ENCODE results near the gene FUZ. TPM values are rescaled to one million over a fixed set of nuclear protein-coding genes. Genes with fewer than 3 reads are reported as not detected.

FUZ gene
- total RNA-seq, 2 donors from 2014 or later: 8.9 to 24.1 TPM

GRCh38 chr19:49803529-49803856 is 9.6 kb downstream of the FUZ start:
- WGBS, 2 donors: 76 to 93% methylated on average over 5 to 6 of the region's 6 CpGs
- DNase-seq (no peak), ATAC-seq (no peak)
- intact Hi-C loops (cut with DNase I): no loop called here
- Histone ChIP-seq H3K36me3 (replicated peaks in 1 of 2; ENCODE audit: insufficient read depth in 1 of 2, low read depth in 2 of 2) (peaks cover 0 to 4% of the 10 kb centered on the region in 2 donors), H3K4me3 (no peak overlapping the region), H3K4me1 (peaks cover 3% of the 10 kb centered on the region), H3K27me3 (no peaks in the 10 kb centered on the region), H3K27ac (no peak overlapping the region), H3K9me3 (no peaks in the 10 kb centered on the region)
- TF ChIP-seq CTCF (IDR thresholded peaks at IDR 0.05): no peak
- TF ChIP-seq POLR2A (IDR thresholded peaks at IDR 0.05): no peak

DNA sequence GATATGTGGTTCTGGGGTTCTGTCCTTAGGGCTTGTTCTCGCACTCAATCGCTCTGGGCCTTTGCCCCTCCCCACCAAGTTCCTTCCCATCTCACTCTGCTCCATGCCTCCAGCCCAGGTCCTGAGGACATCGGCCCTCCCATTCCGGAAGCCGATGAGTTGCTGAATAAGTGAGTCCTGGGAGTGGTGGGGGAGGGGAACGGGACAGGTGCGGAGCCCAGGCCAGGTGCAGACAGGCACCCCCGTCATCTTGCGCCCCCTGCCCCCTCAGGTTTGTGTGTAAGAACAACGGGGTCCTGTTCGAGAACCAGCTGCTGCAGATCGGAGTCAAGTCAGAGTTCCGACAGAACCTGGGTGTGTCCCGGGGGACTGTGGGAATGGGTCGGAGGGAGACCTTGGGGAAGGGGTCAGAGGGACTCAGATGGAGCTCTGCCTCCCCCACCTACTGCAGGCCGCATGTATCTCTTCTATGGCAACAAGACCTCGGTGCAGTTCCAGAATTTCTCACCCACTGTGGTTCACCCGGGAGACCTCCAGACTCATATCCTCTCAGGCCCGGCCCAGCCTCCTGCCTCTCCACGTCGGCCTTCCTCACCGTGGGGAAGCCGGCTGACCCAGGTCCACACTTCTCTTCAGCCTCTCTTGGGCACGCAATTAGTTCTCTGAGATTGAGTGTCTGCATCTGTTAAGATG is 10.1 kb downstream of the FUZ start:
- ATAC-seq: peak; percentile 5
- WGBS, 2 donors: 75 to 78% methylated on average over 22 to 23 of the region's 24 CpGs
- no peaks in the 10 kb centered on the region for H3K27me3 ChIP-seq
- H3K9me3 ChIP-seq: no peaks in the 10 kb centered on the region
- no peak overlapping the region for H3K4me3 ChIP-seq
- no peaks in the 10 kb centered on the region for H3K4me1 ChIP-seq
- H3K27ac ChIP-seq: peak overlapping the region in 1 of 4 donors; percentile 55
- DNase-seq: peak in 3 of 4 donors; percentile 52 to 69 (median 64)
- H3K36me3 ChIP-seq (replicated peaks in 1 of 2; ENCODE audit: insufficient read depth in 1 of 2, low read depth in 2 of 2): peaks cover 0 to 6% of the 10 kb centered on the region in 2 donors
- TF ChIP-seq POLR2A (IDR thresholded peaks at IDR 0.05) (peak in 1 of 3 donors; percentile 24), CTCF (IDR thresholded peaks at IDR 0.05) (no peak)
- intact Hi-C loops (cut with DNase I): no loop called here

DNA sequence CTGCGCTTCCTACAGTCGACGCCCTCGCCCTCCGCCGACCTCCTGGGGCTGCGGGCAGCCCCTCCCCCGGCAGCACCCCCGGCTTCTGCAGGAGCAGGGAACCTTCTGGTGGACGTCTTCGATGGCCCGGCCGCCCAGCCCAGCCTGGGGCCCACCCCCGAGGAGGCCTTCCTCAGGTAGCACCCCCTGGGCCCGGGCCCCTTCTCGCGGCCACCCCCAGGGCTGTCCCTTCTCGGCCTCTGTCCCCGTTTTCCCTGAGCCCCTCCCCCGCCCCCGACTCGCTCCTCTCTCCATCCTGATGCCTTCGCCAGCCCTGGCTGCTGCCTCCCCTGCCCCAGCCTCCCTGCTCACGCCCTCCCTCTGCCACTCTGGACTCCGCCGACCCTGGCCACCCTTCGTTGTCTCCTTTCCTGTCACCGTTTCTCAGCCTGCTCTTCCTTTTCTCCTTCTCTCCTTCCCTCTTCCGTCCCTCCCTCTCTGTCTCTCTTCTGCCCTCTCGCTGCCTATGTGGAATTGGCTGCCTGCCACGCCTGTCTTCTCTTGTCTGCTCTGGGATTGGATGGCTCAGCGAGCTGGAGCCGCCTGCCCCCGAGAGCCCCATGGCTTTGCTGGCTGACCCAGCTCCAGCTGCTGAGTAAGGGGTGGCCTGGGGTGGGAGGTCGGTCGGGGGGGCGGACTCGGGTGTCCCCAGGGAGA is 11.0 kb downstream of the FUZ start:
- Histone ChIP-seq H3K36me3 (replicated peaks in 1 of 2; ENCODE audit: insufficient read depth in 1 of 2, low read depth in 2 of 2) (peaks cover 0 to 8% of the 10 kb centered on the region in 2 donors), H3K27me3 (no peaks in the 10 kb centered on the region), H3K27ac (peak overlapping the region in 1 of 4 donors; percentile 55), H3K9me3 (no peaks in the 10 kb centered on the region), H3K4me1 (no peaks in the 10 kb centered on the region), H3K4me3 (no peak overlapping the region)
- ATAC-seq (peak; percentile 57), DNase-seq (peak; percentile 71 to 85 (median 84))
- 59 to 74% methylated on average over 32 to 34 of the region's 38 CpGs for WGBS, 2 donors
- intact Hi-C loops (cut with DNase I): no loop called here
- no peak for TF ChIP-seq POLR2A (IDR thresholded peaks at IDR 0.05)
- peak in 3 of 7 experiments; percentile 18 to 39 (median 39) for TF ChIP-seq CTCF (IDR thresholded peaks at IDR 0.05)

DNA sequence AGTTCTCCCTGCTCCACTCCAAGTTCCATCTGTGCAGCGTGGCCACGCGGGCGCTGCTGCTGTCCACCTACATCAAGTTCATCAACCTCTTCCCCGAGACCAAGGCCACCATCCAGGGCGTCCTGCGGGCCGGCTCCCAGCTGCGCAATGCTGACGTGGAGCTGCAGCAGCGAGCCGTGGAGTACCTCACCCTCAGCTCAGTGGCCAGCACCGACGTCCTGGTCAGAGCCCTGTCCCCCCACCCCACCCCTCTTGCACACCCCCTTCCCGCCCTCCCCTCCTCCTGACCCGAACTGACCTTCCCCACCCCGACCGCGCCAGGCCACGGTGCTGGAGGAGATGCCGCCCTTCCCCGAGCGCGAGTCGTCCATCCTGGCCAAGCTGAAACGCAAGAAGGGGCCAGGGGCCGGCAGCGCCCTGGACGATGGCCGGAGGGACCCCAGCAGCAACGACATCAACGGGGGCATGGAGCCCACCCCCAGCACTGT is 11.6 kb downstream of the FUZ start:
- intact Hi-C loops (cut with DNase I): no loop called here
- Histone ChIP-seq H3K4me1 (no peaks in the 10 kb centered on the region), H3K4me3 (no peak overlapping the region), H3K9me3 (no peaks in the 10 kb centered on the region), H3K27ac (no peak overlapping the region), H3K36me3 (replicated peaks in 1 of 2; ENCODE audit: insufficient read depth in 1 of 2, low read depth in 2 of 2) (peaks cover 0 to 12% of the 10 kb centered on the region in 2 donors), H3K27me3 (no peaks in the 10 kb centered on the region)
- TF ChIP-seq POLR2A (IDR thresholded peaks at IDR 0.05) (no peak), CTCF (IDR thresholded peaks at IDR 0.05) (no peak)
- ATAC-seq (no peak), DNase-seq (no peak)
- 86 to 95% methylated on average over 22 to 28 of the region's 32 CpGs for WGBS, 2 donors
